Keratinocyte (primary cell): ENCODE data around the gene MYO19. TPM values are rescaled to one million over a fixed set of nuclear protein-coding genes. Genes with fewer than 3 reads are reported as not detected.

Source experiments
- DNase-seq: peaks from one replicate; pipeline ENCODE4 v3.0.0-alpha.2; 2011; ENCODE audit warnings: low read depth, missing footprints, low spot score
- FAIRE-seq: peaks from 2 replicates; lab custom pipeline; 2011; peaks lifted over from hg19 to GRCh38; lab: Jason Lieb, UNC
- H2AFZ ChIP-seq: 2 replicates; pipeline ENCODE4 v1.6.0; 2012; ENCODE audit warnings: low read length, control low read depth, inconsistent platforms; ENCODE audit not compliant: control insufficient read depth
- H3K27ac ChIP-seq: 2 replicates; pipeline ENCODE4 v1.5.1; 2011; ENCODE audit warnings: low read length; ENCODE audit not compliant: control insufficient read depth, insufficient read depth
- H3K27me3 ChIP-seq: 3 replicates; pipeline ENCODE4 v1.6.0; 2011; ENCODE audit warnings: low read length; ENCODE audit not compliant: control insufficient read depth, insufficient read depth; ENCODE audit errors: extremely low read depth
- H3K36me3 ChIP-seq, 2 experiments: 2 replicates in 1 of 2; 3 replicates in 1 of 2; pipeline ENCODE4 v1.5.1; 2011; ENCODE audit warnings: low read length in 2 of 2, mild to moderate bottlenecking in 1 of 2; ENCODE audit not compliant: control insufficient read depth in 2 of 2, insufficient read depth in 2 of 2; ENCODE audit errors: extremely low read depth in 1 of 2
- H3K4me1 ChIP-seq: 3 replicates; pipeline ENCODE4 v1.5.1; 2011; ENCODE audit warnings: low read length; ENCODE audit not compliant: control insufficient read depth, insufficient read depth; ENCODE audit errors: extremely low read depth
- H3K4me2 ChIP-seq: 3 replicates; pipeline ENCODE4 v1.6.0; 2011; ENCODE audit warnings: low read depth, low read length; ENCODE audit not compliant: control insufficient read depth, insufficient read depth; ENCODE audit errors: extremely low read depth
- H3K4me3 ChIP-seq, 3 experiments: fragments of 200-600 bp in 1 of 3; sonication (generic) in 1 of 3; 2 replicates in 2 of 3; 3 replicates in 1 of 3; pipeline ENCODE4 v1.5.1; 2011 to 2016; ENCODE audit warnings: low read length in 3 of 3, mild to moderate bottlenecking in 3 of 3, control low read depth in 2 of 3, inconsistent platforms in 1 of 3, low read depth in 1 of 3, mixed read lengths in 1 of 3, mixed run types in 1 of 3, moderate library complexity in 1 of 3; ENCODE audit not compliant: control insufficient read depth in 2 of 3, insufficient read depth in 2 of 3; ENCODE audit errors: extremely low read depth in 1 of 3
- H3K79me2 ChIP-seq: 2 replicates; pipeline ENCODE4 v1.6.0; 2012; ENCODE audit warnings: low read length; ENCODE audit not compliant: control insufficient read depth, insufficient read depth
- H3K9ac ChIP-seq: 3 replicates; pipeline ENCODE4 v1.6.0; 2011; ENCODE audit warnings: low read length; ENCODE audit not compliant: control insufficient read depth, insufficient read depth; ENCODE audit errors: extremely low read depth
- H3K9me1 ChIP-seq: 3 replicates; pipeline ENCODE4 v1.6.0; 2011; ENCODE audit warnings: low read length; ENCODE audit not compliant: control insufficient read depth, insufficient read depth; ENCODE audit errors: extremely low read depth
- H3K9me3 ChIP-seq: 2 replicates; pipeline ENCODE4 v1.5.1; 2012; ENCODE audit warnings: low read depth, low read length; ENCODE audit not compliant: control insufficient read depth
- H4K20me1 ChIP-seq: 3 replicates; pipeline ENCODE4 v1.6.0; 2011; ENCODE audit warnings: low read length; ENCODE audit not compliant: control insufficient read depth, insufficient read depth; ENCODE audit errors: extremely low read depth
- CTCF ChIP-seq, 3 experiments: IDR thresholded peaks in 1 of 3; conservative IDR thresholded peaks in 1 of 3; optimal IDR thresholded peaks in 1 of 3; 2 replicates in 2 of 3; 3 replicates in 1 of 3; pipeline versions ENCODE3 to v1.5.1; 2011; ENCODE audit warnings: low read length in 3 of 3, mild to moderate bottlenecking in 3 of 3, moderate library complexity in 2 of 3, control low read depth in 1 of 3, inconsistent platforms in 1 of 3; ENCODE audit not compliant: insufficient read depth in 2 of 3; ENCODE audit errors: extremely low read depth in 1 of 3
- EZH2 ChIP-seq: IDR thresholded peaks from one replicate; pipeline ENCODE4 v1.6.1; 2012; ENCODE audit warnings: inconsistent platforms, mild to moderate bottlenecking, low read length, moderate library complexity
- dilution Hi-C: fragments of 300-500 bp; cut with MboI; formaldehyde crosslinking; loops from one replicate; pipeline ENCODE4 v1.7.0; 2020; ENCODE audit warnings: low sequenced_read_pairs; ENCODE audit not compliant: extremely low pct_ligation_motif_present
- polyA plus RNA-seq, 5 experiments: library from polyadenylated mRNA; depleted of rRNA in 3 of 5; stranded (reverse) in 3 of 5; stranded (forward) in 1 of 5; unstranded in 1 of 5; fragments of >200 nt; gene quantifications; 1 replicate in 1 of 5; 2 replicates in 3 of 5; 3 replicates in 1 of 5; pipeline versions ENCODE4 v1.2.1 to v1.2.3, GENCODE V29; 2011 to 2012; ENCODE audit warnings: missing spikeins in 2 of 5, low read depth in 1 of 5, low replicate concordance in 1 of 5

MYO19 gene
- polyA plus RNA-seq, 1 donor (not counting 4 experiments of a cell fraction or from before 2014, with no cell fraction given): 47.9 TPM

- dilution Hi-C loops: no loop called here
- no peak overlapping the region for H3K4me3 ChIP-seq
- no peaks in the 10 kb centered on the region for H4K20me1 ChIP-seq
- H3K36me3 ChIP-seq: peaks cover 51 to 75% of the 10 kb centered on the region in 2 experiments
- no peak overlapping the region for H3K27ac ChIP-seq
- H2AFZ ChIP-seq: no peak overlapping the region
- no peak overlapping the region for H3K4me2 ChIP-seq
- no peaks in the 10 kb centered on the region for H3K4me1 ChIP-seq
- no peaks in the 10 kb centered on the region for H3K9me3 ChIP-seq
- H3K79me2 ChIP-seq: no peaks in the 10 kb centered on the region
- H3K27me3 ChIP-seq: no peaks in the 10 kb centered on the region
- no peak for DNase-seq
- no peak for FAIRE-seq
- H3K9ac ChIP-seq: no peak overlapping the region
- H3K9me1 ChIP-seq: no peaks in the 10 kb centered on the region
- TF ChIP-seq EZH2: no peak
- TF ChIP-seq CTCF (optimal IDR thresholded peaks at IDR 0.05 in 1 of 3, IDR thresholded peaks at IDR 0.05 in 1 of 3, conservative IDR thresholded peaks at IDR 0.05 in 1 of 3; ENCODE audit: extremely low read depth in 1 of 3, insufficient read depth in 2 of 3, low read length in 3 of 3): no peak
Measured at GRCh38 chr17:36505171-36505570, 29.5 kb downstream of the MYO19 start.

GRCh38 chr17:36504156-36504545 lies 30.5 kb downstream of the MYO19 start:
- Histone ChIP-seq H3K9me3 (no peaks in the 10 kb centered on the region), H3K36me3 (peaks cover 46 to 68% of the 10 kb centered on the region in 2 experiments), H3K4me3 (no peak overlapping the region), H2AFZ (no peak overlapping the region), H3K9ac (no peak overlapping the region), H3K9me1 (no peaks in the 10 kb centered on the region), H3K4me1 (no peaks in the 10 kb centered on the region), H3K79me2 (no peaks in the 10 kb centered on the region), H3K4me2 (no peak overlapping the region), H3K27me3 (no peaks in the 10 kb centered on the region), H3K27ac (no peak overlapping the region), H4K20me1 (no peaks in the 10 kb centered on the region)
- no peak for DNase-seq
- dilution Hi-C loops: no loop called here
- TF ChIP-seq CTCF (optimal IDR thresholded peaks at IDR 0.05 in 1 of 3, IDR thresholded peaks at IDR 0.05 in 1 of 3, conservative IDR thresholded peaks at IDR 0.05 in 1 of 3; ENCODE audit: extremely low read depth in 1 of 3, insufficient read depth in 2 of 3, low read length in 3 of 3) (no peak), EZH2 (no peak)
- no peak for FAIRE-seq
